Fibroblast of mammary gland (primary cell): ENCODE data around the gene SF1.

Experiments used
- DNase-seq: peaks from one replicate; pipeline ENCODE4 v3.0.0-alpha.2; 2010; ENCODE audit warnings: low read depth
- H3K4me3 ChIP-seq: 2 replicates; pipeline ENCODE4 v1.5.1; 2011; ENCODE audit warnings: low read depth, mild to moderate bottlenecking, low read length, moderate library complexity; ENCODE audit not compliant: control insufficient read depth
- CTCF ChIP-seq: conservative IDR thresholded peaks from 2 replicates; pipeline ENCODE4 v1.5.1; 2011; ENCODE audit warnings: low read depth, low read length, inconsistent platforms; ENCODE audit not compliant: control insufficient read depth, insufficient read depth

The SF1 gene

GRCh38 chr11:64796047-64796756 lies 17.9 kb upstream of the SF1 start:
- no peak for TF ChIP-seq CTCF
- no peak for DNase-seq
- H3K4me3 ChIP-seq, result no peak overlapping the region

- no peak overlapping the region for H3K4me3 ChIP-seq
- no peak for TF ChIP-seq CTCF
- no peak for DNase-seq
Measured at GRCh38 chr11:64794526-64794925, 16.2 kb upstream of the SF1 start.

DNA sequence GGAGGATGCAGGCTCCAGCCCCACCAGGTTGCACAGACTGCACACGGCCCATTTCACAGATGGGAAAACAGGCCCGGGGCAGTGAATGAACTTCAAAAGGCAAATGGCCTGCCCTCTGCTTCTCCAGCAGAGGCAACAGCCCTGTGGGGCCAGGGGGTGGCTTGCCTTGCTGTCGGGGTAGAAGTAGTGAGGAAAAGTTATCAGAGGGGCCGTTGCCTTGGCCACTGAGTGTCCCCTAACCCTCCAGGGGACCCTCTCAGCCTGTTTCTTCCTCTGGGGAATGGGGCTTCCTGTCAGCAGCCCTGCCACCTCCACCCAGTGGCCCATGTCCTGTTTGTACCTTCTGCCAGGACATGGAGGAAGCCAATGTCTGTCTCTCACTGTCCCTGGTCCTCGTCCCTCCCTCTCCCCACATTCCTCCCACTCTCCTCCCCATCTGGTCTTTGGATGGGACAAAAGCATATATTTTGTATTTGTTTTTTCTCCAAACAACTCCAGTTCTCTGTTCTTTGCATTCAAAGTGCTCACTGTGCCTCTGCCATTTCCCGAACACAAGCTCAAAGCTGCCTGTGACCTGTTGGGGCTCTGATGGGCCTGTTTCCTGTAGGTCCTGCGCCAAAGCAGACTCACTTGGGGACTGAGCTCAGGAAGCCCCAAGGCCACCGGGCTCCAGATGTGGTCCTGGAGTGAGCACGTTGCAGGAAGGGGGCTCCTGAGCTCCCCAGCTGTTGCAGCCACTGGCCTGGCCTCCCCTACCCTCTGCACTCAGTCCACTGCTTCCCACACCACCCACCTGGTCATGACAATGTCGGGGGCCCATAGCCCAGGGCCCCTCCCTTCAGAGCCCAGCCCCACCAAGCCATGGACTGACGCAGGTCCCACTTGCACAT lies 15.2 kb upstream of the SF1 start:
- TF ChIP-seq CTCF, result no peak
- H3K4me3 ChIP-seq, result no peak overlapping the region
- no peak for DNase-seq

DNA sequence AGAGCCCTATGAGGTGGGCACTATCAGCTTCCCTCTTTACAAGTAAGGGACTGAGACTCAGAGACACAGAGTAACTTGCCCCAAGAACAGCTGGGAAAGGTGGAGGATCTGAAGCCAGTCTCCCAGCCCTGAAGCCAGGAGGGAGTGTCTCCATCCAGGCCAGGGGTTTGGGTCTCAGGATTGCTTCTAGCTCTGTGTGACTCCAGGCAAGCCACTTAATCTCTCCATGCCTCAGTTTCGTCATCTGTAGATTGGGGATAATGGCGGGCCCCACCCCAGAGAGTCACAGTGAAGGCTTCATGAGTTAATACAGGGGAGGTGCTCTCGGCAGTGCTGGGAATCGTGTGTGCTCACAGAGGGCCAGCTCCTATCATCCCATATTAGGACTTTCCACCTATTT lies 14.1 kb upstream of the SF1 start:
- no peak for DNase-seq
- no peak for TF ChIP-seq CTCF
- no peak overlapping the region for H3K4me3 ChIP-seq

- H3K4me3 ChIP-seq, result no peak overlapping the region
- DNase-seq, result no peak
- no peak for TF ChIP-seq CTCF
Measured at GRCh38 chr11:64791781-64792291, 13.5 kb upstream of the SF1 start.

GRCh38 chr11:64790205-64791095 lies 12.1 kb upstream of the SF1 start:
- DNase-seq, result no peak
- H3K4me3 ChIP-seq, result no peak overlapping the region
- no peak for TF ChIP-seq CTCF
